SU-DHL-6 (cell line): ENCODE data around the gene STRA8.

Experiments used
- H2AFZ ChIP-seq: fragments of 200-600 bp; sonication (generic); 2 replicates; pipeline ENCODE4 v1.6.1; 2014; ENCODE audit warnings: low read depth, mild to moderate bottlenecking, moderate library complexity, mixed read lengths, antibody characterized with exemption, low read length; ENCODE audit not compliant: severe bottlenecking
- H3F3A ChIP-seq: fragments of 200-600 bp; shearing (Covaris generic); 2 replicates; pipeline ENCODE4 v1.6.0; 2016; ENCODE audit warnings: antibody characterized with exemption, mild to moderate bottlenecking; ENCODE audit not compliant: insufficient read depth
- H3K27ac ChIP-seq: fragments of 200-600 bp; sonication (generic); 2 replicates; pipeline ENCODE4 v1.5.1; 2016; ENCODE audit warnings: low read depth, mild to moderate bottlenecking, low read length, moderate library complexity, mixed read lengths
- H3K27me3 ChIP-seq: fragments of 200-600 bp; sonication (generic), shearing (Covaris generic); 2 replicates; pipeline ENCODE4 v1.6.0; 2014; ENCODE audit warnings: mild to moderate bottlenecking, low read length
- H3K36me3 ChIP-seq: fragments of 200-600 bp; sonication (generic); 2 replicates; pipeline ENCODE4 v1.6.1; 2014; ENCODE audit warnings: mild to moderate bottlenecking, low read length, mixed read lengths
- H3K4me2 ChIP-seq: fragments of 300-600, 200-600 bp; shearing (Covaris generic), sonication (generic); 2 replicates; pipeline ENCODE4 v1.6.0; 2014; ENCODE audit warnings: low read length, low read depth, mild to moderate bottlenecking; ENCODE audit not compliant: poor library complexity, severe bottlenecking
- H3K4me3 ChIP-seq: fragments of 200-600 bp; sonication (generic); 2 replicates; pipeline ENCODE4 v1.5.1; 2014; ENCODE audit warnings: antibody characterized with exemption, low read length, mild to moderate bottlenecking, mixed read lengths; ENCODE audit not compliant: insufficient read depth, poor library complexity, severe bottlenecking
- H3K79me2 ChIP-seq: fragments of 200-600 bp; sonication (generic); 2 replicates; pipeline ENCODE4 v1.6.1; 2014; ENCODE audit warnings: mild to moderate bottlenecking, low read length, moderate library complexity; ENCODE audit not compliant: insufficient read depth
- H3K9ac ChIP-seq: fragments of 200-600 bp; sonication (generic); 2 replicates; pipeline ENCODE4 v1.7.0; 2014; ENCODE audit warnings: mild to moderate bottlenecking, low read length
- H3K9me2 ChIP-seq: fragments of 200-600 bp; sonication (generic); replicated peaks from 2 replicates; pipeline ENCODE4 v1.6.1; 2014; ENCODE audit warnings: low read length; ENCODE audit not compliant: insufficient read depth
- H3K9me3 ChIP-seq: fragments of 200-600 bp; sonication (generic); 2 replicates; pipeline ENCODE4 v1.6.1; 2014; ENCODE audit warnings: low read length, mixed read lengths; ENCODE audit not compliant: insufficient read depth
- H4K20me1 ChIP-seq: fragments of 200-600 bp; sonication (generic); 2 replicates; pipeline ENCODE4 v1.6.1; 2014; ENCODE audit warnings: low read depth, mild to moderate bottlenecking, antibody characterized with exemption, low read length, moderate library complexity, mixed read lengths
- EZH2phosphoT487 ChIP-seq: fragments of 200-600 bp; sonication (generic), shearing (Covaris generic); conservative IDR thresholded peaks from 2 replicates; pipeline ENCODE4 v1.6.1; 2018; ENCODE audit warnings: mild to moderate bottlenecking, antibody characterized with exemption, low read length, moderate library complexity, mixed read lengths
- TF ChIP-seq, protein P1 (sequence below): fragments of 200-600 bp; sonication (generic); IDR thresholded peaks from one replicate; pipeline ENCODE4 v1.5.1; 2017; ENCODE audit warnings: antibody characterized with exemption, mild to moderate bottlenecking, low read length, moderate library complexity; ENCODE audit not compliant: insufficient read depth, poor library complexity, severe bottlenecking

Gene STRA8

DNA sequence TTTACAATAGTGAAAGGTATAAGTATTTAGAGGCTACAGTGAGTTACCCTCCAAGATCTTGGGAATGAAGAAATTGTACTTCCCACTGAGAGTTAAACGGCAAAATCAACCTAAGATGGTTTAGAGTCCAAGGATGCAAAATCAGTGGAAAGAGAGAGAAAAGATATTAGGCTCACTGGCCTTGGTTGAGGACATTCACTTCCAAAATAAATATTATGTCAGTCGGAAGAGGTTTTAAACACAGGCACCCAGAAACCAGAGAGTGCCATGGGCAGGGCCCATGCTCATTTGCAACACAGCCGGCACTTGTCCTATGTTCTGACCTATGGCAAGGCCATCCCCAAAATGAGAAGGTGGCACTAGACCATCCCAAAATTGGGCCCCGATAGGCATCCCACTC, 18.5 kb upstream of the STRA8 start:
- Histone ChIP-seq H3K9me3 (no peaks in the 10 kb centered on the region), H3K4me3 (no peak overlapping the region), H3F3A (no peaks in the 10 kb centered on the region), H3K27ac (no peak overlapping the region), H3K79me2 (no peaks in the 10 kb centered on the region), H3K9me2 (no peaks in the 10 kb centered on the region), H3K9ac (no peak overlapping the region), H4K20me1 (no peaks in the 10 kb centered on the region), H3K4me2 (no peak overlapping the region), H3K36me3 (no peaks in the 10 kb centered on the region), H2AFZ (no peak overlapping the region), H3K27me3 (no peaks in the 10 kb centered on the region)
- TF ChIP-seq, protein P1, sequence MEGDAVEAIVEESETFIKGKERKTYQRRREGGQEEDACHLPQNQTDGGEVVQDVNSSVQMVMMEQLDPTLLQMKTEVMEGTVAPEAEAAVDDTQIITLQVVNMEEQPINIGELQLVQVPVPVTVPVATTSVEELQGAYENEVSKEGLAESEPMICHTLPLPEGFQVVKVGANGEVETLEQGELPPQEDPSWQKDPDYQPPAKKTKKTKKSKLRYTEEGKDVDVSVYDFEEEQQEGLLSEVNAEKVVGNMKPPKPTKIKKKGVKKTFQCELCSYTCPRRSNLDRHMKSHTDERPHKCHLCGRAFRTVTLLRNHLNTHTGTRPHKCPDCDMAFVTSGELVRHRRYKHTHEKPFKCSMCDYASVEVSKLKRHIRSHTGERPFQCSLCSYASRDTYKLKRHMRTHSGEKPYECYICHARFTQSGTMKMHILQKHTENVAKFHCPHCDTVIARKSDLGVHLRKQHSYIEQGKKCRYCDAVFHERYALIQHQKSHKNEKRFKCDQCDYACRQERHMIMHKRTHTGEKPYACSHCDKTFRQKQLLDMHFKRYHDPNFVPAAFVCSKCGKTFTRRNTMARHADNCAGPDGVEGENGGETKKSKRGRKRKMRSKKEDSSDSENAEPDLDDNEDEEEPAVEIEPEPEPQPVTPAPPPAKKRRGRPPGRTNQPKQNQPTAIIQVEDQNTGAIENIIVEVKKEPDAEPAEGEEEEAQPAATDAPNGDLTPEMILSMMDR: no peak
- TF ChIP-seq EZH2phosphoT487: no peak

DNA sequence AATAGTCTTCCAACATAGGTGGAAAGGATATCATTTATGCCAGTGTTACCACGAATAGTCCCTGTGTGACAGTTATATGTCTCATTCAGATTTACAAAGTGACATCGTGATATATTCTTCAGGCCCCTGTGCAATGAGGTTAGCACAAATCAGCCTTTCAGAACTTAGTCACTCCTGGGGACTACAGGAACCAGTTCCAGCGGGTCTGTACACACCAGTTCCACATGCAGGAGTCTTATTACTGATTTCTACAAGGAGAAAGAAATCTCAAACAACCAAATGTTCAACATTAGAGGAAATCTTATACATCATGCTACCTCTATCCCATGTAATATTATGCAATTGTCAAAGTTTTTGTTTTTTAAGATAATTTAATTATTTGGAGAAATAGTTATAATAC, 17.9 kb upstream of the STRA8 start:
- no peak overlapping the region for H3K9ac ChIP-seq
- no peaks in the 10 kb centered on the region for H3K9me2 ChIP-seq
- no peak for TF ChIP-seq EZH2phosphoT487
- TF ChIP-seq, protein P1: no peak
- no peaks in the 10 kb centered on the region for H4K20me1 ChIP-seq
- no peak overlapping the region for H2AFZ ChIP-seq
- no peaks in the 10 kb centered on the region for H3K36me3 ChIP-seq
- no peak overlapping the region for H3K4me3 ChIP-seq
- no peak overlapping the region for H3K4me2 ChIP-seq
- no peaks in the 10 kb centered on the region for H3K9me3 ChIP-seq
- H3K27ac ChIP-seq: no peak overlapping the region
- no peaks in the 10 kb centered on the region for H3K79me2 ChIP-seq
- H3F3A ChIP-seq: no peaks in the 10 kb centered on the region
- no peaks in the 10 kb centered on the region for H3K27me3 ChIP-seq

DNA sequence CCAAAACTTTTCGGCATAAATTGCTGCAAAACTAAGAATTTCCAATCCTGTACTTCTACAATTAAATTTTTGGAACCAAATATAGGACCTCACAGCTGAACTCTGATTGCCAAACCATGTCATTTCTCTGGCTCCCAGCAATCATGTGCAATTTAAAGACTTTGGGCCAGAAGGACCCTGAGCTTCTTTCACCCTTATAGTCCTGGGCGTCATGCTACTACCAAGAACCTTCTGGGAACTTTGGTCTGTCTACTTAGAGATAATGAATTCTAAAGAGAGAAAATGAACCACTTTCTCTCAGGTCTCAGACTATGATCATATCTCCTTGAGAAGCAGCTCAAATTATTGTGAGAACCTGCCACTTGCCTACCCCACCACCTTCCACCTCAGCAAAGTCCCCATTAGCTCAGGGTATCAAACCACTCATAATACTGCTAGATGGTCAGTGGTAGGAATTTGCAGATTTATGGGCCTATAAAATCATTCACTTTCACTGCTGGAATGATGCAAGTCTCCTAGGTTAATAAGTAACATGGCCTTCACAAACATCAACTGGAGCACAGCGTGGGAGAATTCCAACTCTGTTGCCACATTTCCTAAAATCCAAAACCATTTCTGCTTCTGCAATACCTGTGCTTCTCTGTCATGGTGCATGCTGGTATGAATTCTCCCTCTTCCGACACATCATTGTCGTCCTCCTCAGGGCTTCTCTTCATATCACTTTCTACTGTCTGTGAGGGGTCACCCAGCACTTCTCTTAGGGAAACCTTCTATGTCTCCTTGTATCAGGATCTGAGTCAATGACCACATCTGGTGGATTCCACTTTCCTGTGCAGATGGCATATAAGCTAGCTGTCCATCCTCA, 15.8 kb upstream of the STRA8 start:
- Histone ChIP-seq H3K4me3 (no peak overlapping the region), H4K20me1 (no peaks in the 10 kb centered on the region), H3K9me3 (no peaks in the 10 kb centered on the region), H3K27ac (no peak overlapping the region), H3K4me2 (no peak overlapping the region), H3K9ac (no peak overlapping the region), H3K9me2 (no peaks in the 10 kb centered on the region), H3K36me3 (no peaks in the 10 kb centered on the region), H3F3A (no peaks in the 10 kb centered on the region), H3K27me3 (no peaks in the 10 kb centered on the region), H3K79me2 (no peaks in the 10 kb centered on the region), H2AFZ (no peak overlapping the region)
- no peak for TF ChIP-seq EZH2phosphoT487
- TF ChIP-seq, protein P1: no peak
